NCI-H2107 treated with DMSO at 0.1 percent for 48 hours (cell line): Measurements from ENCODE around the gene OR2D2.
A peak's percentile ranks its signal among the peaks of the same experiment; 100 is the strongest.
"Not testable (repeated sequence)": the region's sequence is repeated elsewhere in the genome, so short reads cannot be mapped to it uniquely, and the experiment has no call there.

ENCODE experiments used
- DNase-seq: peaks from one replicate; lab custom pipeline; 2025; ENCODE audit not compliant: unreplicated experiment; lab: John Stamatoyannopoulos, UW

OR2D2 gene

GRCh38 chr11:6892400-6892799 lies at the start of gene OR2D2:
Gene OR2D2, minus strand, starts transcription at chr11:6892500. Its CDS starts 0 bp downstream, at chr11:6892500.
- DNase-seq, result no peak

GRCh38 chr11:6941970-6942369 lies 49.7 kb upstream of the OR2D2 start:
- DNase-seq, result no peak

- no peak for DNase-seq
These were observed 39.8 kb upstream of the OR2D2 start for GRCh38 chr11:6932145-6932544.

- DNase-seq, result no peak
These were observed 38.9 kb upstream of the OR2D2 start for GRCh38 chr11:6931146-6931713.

GRCh38 chr11:6928916-6929315 lies 36.6 kb upstream of the OR2D2 start:
- peak; percentile 51 for DNase-seq

- DNase-seq, result peak; percentile 63
These were observed 34.8 kb upstream of the OR2D2 start for GRCh38 chr11:6927030-6927617.

- peak; percentile 44 for DNase-seq
These were observed 34.1 kb upstream of the OR2D2 start, which contains the start of gene ZNF215 for GRCh38 chr11:6926208-6927029. Gene ZNF215, plus strand, starts transcription at chr11:6926426. Its CDS starts 5,847 bp downstream, at chr11:6932273.

- no peak for DNase-seq
These were observed 33.4 kb upstream of the OR2D2 start for GRCh38 chr11:6925636-6926207.

- DNase-seq, result no peak
These were observed 32.8 kb upstream of the OR2D2 start for GRCh38 chr11:6925007-6925577.

GRCh38 chr11:6920702-6921101 lies 28.4 kb upstream of the OR2D2 start, which contains the start of gene OR2D3:
Gene OR2D3, plus strand, starts transcription at chr11:6921002. Its CDS starts 0 bp downstream, at chr11:6921002.
- no peak for DNase-seq

GRCh38 chr11:6919698-6920097 lies 27.4 kb upstream of the OR2D2 start:
- no peak for DNase-seq

- DNase-seq, result no peak
These were observed 19.6 kb upstream of the OR2D2 start for GRCh38 chr11:6911948-6912347.

- DNase-seq, result no peak
These were observed 19.1 kb upstream of the OR2D2 start for GRCh38 chr11:6911378-6911777.

GRCh38 chr11:6904804-6905203 lies 12.5 kb upstream of the OR2D2 start:
- not testable (repeated sequence) for DNase-seq

GRCh38 chr11:6900327-6900999 lies 8.2 kb upstream of the OR2D2 start:
- DNase-seq, result no peak

- DNase-seq, result no peak
These were observed 6.6 kb upstream of the OR2D2 start for GRCh38 chr11:6898911-6899310.

- DNase-seq, result no peak
These were observed 2.7 kb upstream of the OR2D2 start for GRCh38 chr11:6895010-6895409.

- no peak for DNase-seq
These were observed 1.8 kb upstream of the OR2D2 start for GRCh38 chr11:6894097-6894496.

- DNase-seq, result no peak
These were observed 2.5 kb downstream of the OR2D2 start for GRCh38 chr11:6889835-6890234.

- DNase-seq, result no peak
These were observed 3.5 kb downstream of the OR2D2 start for GRCh38 chr11:6888830-6889229.

- not testable (repeated sequence) for DNase-seq
These were observed 4.6 kb downstream of the OR2D2 start for GRCh38 chr11:6887711-6888110.
